ENCODE results near the gene FGD2.
"Not testable (repeated sequence)": the region's sequence is repeated elsewhere in the genome, so short reads cannot be mapped to it uniquely, and the experiment has no call there.

The FGD2 gene

GRCh38 chr6:37056439-37057127, 51.1 kb downstream of the FGD2 start:
- DNase-seq (ENCODE audit: low read depth in 2 of 2), result peak in 1 of 2 donors; percentile 38
- no peak overlapping the region for H3K4me3 ChIP-seq (replicated peaks in 1 of 2; ENCODE audit: low read depth in 2 of 2, low read length in 2 of 2)
- no peak for TF ChIP-seq CTCF (IDR thresholded peaks at IDR 0.05; ENCODE audit: low read depth, low read length)

- H3K4me3 ChIP-seq (replicated peaks in 1 of 2; ENCODE audit: low read depth in 2 of 2, low read length in 2 of 2), result no peak overlapping the region
- no peak for DNase-seq (ENCODE audit: low read depth in 2 of 2)
- TF ChIP-seq CTCF (IDR thresholded peaks at IDR 0.05; ENCODE audit: low read depth, low read length), result no peak
Measured at GRCh38 chr6:37057128-37057471, 51.6 kb downstream of the FGD2 start.

GRCh38 chr6:37057678-37058077, 52.2 kb downstream of the FGD2 start:
- DNase-seq (ENCODE audit: low read depth in 2 of 2), result no peak

GRCh38 chr6:37058084-37058586, 52.7 kb downstream of the FGD2 start:
- peak; percentile 22 to 59 for DNase-seq (ENCODE audit: low read depth in 2 of 2)
- no peak for TF ChIP-seq CTCF (IDR thresholded peaks at IDR 0.05; ENCODE audit: low read depth, low read length)
- H3K4me3 ChIP-seq (replicated peaks in 1 of 2; ENCODE audit: low read depth in 2 of 2, low read length in 2 of 2), result no peak overlapping the region

More at GRCh38 chr6:37057678-37058077, 52.2 kb downstream of the FGD2 start:
- no peak for TF ChIP-seq CTCF (IDR thresholded peaks at IDR 0.05; ENCODE audit: low read depth, low read length)
- H3K4me3 ChIP-seq (replicated peaks in 1 of 2; ENCODE audit: low read depth in 2 of 2, low read length in 2 of 2), result no peak overlapping the region

GRCh38 chr6:37058984-37059343, 53.5 kb downstream of the FGD2 start:
- not testable (repeated sequence) for H3K4me3 ChIP-seq (replicated peaks in 1 of 2; ENCODE audit: low read depth in 2 of 2, low read length in 2 of 2); DNase-seq (ENCODE audit: low read depth in 2 of 2)

GRCh38 chr6:37059344-37060194, 54.1 kb downstream of the FGD2 start:
- DNase-seq (ENCODE audit: low read depth in 2 of 2), result peak; percentile 95 to 97
- peak; percentile 87 for TF ChIP-seq CTCF (IDR thresholded peaks at IDR 0.05; ENCODE audit: low read depth, low read length)
- no peak overlapping the region for H3K4me3 ChIP-seq (replicated peaks in 1 of 2; ENCODE audit: low read depth in 2 of 2, low read length in 2 of 2)

- TF ChIP-seq CTCF (IDR thresholded peaks at IDR 0.05; ENCODE audit: low read depth, low read length), result no peak
- no peak overlapping the region for H3K4me3 ChIP-seq (replicated peaks in 1 of 2; ENCODE audit: low read depth in 2 of 2, low read length in 2 of 2)
- DNase-seq (ENCODE audit: low read depth in 2 of 2), result peak in 1 of 2 donors; percentile 29
Measured at GRCh38 chr6:37060195-37060559, 54.7 kb downstream of the FGD2 start.

Data from cardiac fibroblast (primary cell).